Activated CD4-positive, alpha-beta T cell treated with anti-CD3 and anti-CD28 coated beads for 1 hour (primary cell): Measurements from ENCODE around the gene PCYT1A.
A peak's percentile ranks its signal among the peaks of the same experiment; 100 is the strongest.

Source experiments
- DNase-seq: peaks from one replicate; pipeline ENCODE4 v3.0.0-alpha.2; 2020

The PCYT1A gene

DNA sequence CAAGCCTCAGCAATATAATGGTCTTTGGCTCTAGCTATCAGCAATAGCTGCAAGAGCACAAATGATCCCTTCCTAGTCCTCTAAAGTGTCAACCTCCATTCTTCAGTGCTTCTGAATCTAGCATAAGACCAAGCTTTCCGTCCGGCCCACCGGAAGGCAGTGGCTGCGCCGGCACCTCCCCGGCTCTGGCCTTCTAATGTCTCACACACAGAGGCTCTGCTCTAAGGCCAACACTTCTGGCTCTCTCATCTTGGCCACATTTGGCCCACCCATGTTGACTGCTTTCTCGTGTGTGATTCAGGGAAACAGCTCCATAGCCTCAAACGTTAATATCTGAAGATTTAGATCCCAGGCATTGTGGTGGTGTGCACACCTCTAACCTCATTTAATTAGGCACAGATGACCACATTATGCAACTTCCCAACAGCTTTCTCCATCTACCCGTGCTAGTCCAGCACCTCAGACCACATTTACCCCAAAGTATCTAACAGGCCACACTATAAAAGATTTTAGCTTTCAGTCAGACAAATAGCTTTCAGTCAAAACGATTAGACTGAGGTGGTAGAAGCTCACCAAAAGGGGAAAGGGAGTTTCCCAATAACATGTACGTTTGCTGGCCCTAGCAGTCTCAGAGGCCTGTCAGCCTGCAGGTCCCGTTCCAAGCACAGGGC is 51.9 kb downstream of the PCYT1A start:
- DNase-seq, result no peak

DNA sequence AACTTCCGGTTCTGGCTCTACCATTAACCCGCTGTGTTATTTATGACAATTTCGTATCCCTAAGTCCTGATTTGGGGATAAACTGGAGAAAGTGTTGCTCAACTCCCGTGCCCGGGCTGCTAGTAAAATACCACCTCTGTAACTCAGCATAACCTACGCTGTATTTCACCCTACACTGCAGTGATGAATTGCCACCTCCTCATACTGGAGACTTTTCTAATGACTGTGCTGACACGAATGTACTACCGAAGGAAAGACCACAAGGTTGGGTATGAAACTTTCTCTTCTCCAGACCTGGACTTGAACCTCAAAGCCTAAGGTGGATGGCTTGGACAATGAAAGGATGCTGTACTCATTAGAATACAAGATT is 54.7 kb downstream of the PCYT1A start:
- DNase-seq, result no peak

DNA sequence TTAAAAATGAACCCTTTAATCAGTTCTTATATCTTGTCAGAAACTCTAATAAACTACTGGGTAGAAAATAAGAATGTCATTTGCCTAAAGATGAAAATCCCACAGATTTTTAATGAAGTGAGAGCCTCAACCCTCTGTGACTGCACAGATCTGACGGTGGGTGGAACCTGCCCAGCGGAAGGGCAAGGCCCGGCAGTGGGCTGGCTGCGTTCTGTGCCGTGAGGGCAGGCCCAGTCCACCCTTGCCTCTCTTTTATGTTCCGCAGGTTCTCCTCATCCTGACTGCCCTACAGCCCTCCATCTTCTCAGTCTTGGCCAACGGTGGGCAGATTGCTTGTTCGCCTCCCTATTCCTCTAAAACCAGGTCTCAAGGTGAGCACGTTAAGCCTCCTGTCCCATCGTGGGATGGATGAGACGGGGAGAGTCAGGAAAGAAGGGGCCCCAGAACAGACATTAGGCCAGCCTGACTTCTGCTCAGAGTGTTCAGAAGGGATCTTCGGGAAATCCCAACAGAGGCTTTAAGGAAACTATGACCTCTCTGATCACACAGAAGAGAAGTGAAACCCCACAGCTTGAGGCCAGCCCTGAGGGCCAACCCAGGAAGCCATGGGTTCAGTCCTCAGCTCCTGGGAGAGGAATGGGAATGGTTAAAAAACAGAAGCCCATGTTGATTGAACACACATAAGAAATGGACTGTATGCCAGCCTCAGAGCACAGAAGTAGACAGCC is 55.2 kb downstream of the PCYT1A start:
- DNase-seq, result no peak

DNA sequence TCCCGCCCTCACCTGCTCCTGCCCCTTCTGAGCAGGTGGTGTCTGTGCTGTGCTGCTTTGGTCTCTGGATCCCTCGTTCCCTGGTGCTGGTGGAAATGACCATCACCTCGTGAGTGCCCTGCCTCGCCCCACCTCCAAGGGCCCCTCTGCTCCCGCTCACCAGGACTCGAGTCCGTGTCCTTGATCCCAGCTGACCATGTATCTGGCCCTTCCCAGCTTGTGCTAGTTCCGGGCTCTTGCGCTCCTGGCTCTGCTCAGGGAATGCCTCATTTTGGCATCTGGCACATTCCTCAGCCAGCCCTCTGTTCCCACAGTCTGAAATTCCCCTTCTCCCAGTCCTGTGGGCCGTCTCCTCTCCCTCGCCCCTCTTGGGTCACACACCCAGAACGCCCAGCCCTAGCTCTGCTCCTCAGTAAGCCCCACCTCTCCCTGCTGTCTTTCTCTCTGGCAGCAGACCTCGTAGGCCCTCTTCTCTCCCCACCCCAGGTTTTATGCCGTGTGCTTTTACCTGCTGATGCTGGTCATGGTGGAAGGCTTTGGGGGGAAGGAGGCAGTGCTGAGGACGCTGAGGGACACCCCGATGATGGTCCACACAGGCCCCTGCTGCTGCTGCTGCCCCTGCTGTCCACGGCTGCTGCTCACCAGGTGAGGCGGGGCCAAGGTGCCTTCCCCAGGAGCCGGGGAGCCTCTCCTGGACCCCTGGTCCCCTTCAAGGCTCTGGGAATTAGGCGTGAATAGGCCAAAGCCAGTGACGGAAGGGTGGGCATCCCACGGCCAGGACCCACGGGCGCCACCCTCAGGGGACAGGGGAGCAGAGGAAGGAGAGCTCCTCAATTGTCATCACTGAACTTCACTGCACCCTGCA is 59.7 kb downstream of the PCYT1A start:
- DNase-seq, result no peak

DNA sequence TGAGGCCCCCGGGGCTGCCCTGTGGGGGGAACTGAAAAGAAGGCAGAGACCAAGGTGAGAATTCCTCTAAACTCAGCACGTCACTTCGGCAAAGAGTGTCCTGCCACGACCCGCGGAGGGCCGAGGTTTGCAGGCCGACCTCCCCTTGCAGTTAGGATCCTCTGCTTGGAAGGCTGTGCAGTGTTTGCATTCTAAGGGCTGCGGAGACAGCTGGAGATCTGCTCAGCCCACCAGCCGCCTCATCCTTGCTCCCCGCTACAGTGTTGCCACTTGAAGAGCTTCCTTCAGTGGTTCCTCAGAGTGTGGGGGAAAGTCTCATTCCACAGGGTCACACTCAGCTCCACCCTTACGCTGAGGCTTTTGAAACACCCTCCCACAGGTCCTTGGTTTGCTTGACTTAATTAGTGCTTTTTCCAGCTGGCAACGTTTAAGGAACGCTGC is 60.4 kb downstream of the PCYT1A start:
- DNase-seq, result no peak

DNA sequence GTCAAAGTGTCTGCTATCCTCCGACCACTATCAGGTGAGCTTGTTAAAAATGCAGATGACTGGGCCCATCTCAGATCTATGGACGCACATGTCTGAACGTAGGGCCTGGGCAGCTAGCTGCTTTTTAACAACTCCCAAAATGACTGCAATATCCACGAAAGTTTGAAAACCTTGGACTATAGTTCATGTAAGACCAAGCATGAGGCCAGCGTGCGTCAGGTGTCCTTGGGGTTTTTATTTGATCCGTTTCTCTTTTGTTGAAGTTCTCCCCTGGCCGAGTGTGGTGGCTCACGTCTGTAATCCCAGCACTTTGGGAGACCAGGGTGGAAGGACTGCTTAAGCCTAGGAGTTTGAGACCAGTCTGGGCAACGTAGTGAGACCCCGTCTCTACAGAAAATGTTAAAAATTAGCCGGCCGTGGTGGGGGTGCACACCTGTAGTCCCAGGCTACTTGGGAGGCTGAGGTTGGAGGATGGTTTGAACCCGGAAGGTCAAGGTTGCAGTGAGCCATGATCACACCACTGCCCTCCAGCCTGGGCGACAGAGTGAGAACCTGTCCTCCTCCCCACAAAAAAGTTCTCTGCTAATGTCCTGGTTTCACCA is 61.7 kb downstream of the PCYT1A start:
- DNase-seq, result no peak

DNA sequence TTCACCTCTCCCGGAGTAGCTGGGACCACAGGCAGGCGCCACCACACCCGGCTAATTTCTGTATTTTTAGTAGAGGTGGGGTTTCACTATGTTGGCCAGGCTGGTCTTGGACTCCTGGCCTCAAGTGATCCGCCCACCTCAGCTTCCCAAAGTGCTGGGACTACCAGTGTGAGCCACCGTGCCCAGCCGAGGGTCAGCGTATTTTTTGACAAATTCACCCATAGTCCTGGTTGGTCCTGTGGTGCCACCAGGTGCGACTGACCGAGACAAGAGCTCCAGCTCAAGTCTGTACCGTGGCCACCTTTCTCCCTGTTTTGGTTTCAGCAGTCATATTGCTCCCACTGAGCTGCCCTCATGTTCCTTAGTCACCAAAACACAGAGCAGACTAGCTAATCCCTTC is 62.4 kb downstream of the PCYT1A start:
- no peak for DNase-seq

DNA sequence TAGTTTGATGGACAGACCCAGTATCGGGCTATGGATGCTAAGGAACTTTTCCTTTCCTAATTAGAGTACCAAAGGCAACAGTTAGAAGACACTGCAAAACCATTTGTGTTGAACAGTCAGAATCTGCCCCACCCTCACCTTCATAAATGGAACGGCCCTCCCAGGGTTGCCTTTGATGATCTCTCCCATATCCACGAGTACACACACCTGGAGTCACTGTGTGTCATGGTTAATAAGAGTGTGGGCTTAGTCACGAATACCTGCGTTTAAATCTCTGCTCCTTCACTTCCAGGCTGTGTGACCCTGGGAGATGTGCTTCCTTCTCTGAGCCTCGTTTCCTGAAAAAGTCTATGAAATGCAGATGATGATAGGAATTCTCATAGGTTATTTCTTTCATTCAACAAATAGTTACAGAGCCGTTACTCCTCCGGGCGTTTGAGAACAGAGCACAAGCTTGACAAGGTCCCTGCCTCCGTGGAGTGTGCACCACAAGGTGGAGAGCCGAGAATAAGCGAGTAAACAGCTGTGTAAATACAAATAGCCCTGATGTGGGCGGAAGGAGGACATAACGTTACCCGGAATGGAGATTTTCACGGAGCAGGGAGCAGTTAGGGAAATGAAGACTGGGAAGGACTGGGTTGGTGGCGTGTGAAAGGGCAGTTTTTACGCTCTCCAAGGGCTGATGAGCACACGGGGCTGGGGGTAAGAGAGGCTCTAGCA is 64.5 kb downstream of the PCYT1A start:
- DNase-seq, result no peak

DNA sequence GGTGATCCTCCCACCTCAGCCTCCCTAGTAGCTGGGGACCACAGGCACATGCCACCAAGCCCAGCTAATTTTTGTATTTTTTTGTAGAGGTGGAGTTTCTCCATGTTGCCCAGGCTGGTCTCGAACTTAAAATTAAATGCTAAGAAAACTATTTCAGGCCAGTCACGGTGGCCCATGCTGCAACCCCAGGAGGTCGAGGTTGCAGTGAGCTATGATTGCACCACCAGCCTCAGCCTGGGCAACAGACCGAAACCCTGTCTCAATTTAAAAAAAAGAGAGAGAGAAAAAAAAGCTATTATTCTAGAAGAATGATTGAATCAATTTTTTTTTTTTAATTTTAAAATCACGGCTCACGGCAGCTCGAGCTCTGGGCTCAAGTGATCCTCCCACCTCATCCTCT is 66.5 kb downstream of the PCYT1A start:
- no peak for DNase-seq

DNA sequence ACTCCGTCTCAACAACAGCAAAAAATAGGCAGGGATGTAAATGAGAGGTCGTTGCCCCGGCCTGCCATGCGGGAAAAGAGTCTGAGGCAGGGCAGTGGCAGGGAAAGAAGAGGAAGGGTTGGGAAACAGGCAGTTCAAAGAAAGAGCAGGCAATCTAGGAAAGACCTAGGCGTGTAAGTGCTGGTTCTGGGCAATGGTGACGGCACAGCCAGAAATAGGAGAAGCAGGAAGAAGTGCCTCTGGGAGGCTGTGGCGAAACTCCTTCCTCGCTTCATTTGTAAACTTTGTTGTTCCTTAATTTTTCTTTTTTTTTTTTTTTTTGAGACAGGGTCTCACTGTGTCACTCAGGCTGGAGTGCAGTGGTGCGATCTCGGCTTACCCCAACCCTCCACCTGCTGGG is 66.9 kb downstream of the PCYT1A start:
- no peak for DNase-seq

DNA sequence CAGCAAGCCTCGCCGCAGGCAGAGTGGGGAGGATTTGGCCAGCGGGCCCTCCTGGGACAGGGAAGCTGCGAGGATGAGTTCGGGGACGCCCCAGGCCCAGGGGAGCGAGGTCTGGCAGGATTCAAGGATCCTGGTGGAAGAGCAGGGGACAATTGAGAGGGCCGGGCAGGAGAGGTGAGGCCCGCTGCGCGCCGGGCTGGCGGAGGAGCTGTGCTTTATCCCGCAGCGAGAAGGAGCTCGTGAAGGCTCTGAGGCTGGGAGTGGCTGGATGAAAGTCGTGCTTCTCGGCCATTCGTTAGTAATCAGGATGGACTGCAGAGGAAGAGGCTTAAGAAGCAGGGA is 67.6 kb downstream of the PCYT1A start:
- no peak for DNase-seq

DNA sequence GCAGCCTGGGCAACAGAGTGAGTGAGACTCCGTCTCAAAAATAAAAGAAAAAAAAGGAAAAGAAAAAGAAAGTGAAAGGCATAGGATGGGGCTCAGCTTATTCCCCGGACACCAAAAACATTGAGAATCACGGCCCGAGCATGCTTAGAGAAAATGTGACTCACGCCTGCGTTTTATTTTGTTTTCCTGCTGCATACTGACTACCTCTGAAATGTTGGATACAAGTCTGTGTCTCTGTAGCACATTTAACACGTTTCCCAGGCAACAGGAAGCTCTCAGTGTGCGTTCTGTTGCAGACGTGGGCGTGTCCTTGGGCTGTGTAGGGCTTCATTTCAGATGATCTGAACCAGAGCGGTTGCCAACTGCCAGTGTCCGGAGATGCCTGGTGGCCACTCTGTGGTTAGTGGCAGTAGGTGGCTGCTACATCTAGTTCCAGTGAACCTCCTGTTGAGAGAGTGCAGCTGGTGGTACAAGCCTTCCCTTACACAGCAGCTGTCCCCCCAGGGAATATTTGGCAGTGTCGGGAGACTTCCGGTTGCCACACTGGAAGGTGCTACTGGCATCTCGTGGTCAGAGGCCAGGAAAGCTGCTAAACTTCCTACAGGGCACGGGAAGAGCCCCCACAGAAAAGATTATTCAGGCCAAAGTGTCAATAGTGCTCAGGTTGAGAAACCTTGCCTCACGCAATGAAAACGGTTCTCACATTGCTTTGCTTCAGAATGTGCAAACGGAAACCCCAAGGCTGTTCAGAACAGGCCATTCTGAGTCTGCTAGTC is 68.1 kb downstream of the PCYT1A start:
- peak; percentile 54 for DNase-seq

DNA sequence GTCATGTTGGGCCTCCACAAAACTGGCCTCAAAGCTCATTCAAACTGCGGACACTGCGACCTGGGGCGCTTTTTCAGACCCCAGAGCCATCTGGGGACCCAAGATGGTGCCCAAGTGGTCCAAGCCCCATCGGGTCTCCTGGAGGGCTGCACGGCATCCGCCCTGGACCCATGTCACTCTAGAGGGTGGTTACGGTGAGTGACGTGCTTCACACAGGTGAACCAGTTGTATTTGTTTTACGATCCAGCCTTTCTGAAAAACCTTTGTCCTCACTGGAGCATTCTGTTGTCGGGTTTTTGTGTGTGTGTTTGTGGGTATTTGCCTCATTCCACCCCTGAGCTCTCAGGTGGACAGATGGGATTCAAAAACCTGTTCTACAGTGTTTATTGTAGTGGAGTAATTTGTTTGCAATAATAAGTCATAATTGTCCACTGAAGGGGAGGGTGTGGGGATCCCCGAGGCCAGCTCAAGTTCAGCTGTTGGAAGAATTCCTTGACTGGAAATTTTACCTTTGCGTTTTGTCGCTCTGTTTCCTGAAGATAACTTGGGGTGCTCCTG is 69.3 kb downstream of the PCYT1A start:
- DNase-seq, result no peak

DNA sequence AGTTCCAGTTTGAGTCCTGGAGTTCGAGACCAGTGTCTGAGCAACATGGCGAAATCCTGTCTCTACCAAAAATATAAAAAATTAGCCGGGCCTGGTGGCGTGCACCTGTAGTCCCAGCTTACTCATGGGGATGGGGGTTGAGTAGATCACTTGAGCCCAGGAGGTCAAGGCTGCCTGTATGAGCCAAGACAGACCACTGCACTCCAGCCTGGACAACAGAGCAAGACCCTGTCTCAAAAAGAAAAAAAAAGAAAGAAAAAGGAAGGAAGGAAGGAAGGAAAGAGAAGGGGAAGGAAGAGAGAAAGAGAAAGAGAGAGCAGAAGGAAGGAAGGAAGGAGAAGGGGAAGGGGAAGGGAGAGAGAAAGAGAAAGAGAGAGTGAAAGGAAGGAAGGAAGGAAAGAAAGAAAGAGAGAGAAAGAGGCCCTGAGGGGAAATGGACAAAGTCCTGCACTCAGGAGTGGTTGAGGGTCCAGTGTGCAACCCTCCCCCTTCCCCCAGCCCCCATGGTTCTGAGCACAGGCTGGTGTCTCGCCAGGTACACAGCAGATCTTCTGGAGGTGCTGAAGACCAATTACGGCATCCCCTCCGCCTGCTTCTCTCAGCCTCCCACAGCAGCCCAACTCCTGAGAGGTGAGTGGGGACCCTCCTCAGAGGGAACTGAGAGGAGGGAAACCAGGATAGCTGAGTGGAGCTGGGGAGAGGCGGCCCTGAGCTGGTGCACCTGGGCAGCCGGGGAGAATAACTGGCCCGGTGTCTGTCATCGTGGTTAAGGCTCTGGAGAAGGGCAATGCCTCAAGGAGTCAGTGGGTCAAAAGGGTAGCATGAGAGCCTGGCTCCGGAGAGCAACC is 70.0 kb downstream of the PCYT1A start:
- DNase-seq, result no peak

DNA sequence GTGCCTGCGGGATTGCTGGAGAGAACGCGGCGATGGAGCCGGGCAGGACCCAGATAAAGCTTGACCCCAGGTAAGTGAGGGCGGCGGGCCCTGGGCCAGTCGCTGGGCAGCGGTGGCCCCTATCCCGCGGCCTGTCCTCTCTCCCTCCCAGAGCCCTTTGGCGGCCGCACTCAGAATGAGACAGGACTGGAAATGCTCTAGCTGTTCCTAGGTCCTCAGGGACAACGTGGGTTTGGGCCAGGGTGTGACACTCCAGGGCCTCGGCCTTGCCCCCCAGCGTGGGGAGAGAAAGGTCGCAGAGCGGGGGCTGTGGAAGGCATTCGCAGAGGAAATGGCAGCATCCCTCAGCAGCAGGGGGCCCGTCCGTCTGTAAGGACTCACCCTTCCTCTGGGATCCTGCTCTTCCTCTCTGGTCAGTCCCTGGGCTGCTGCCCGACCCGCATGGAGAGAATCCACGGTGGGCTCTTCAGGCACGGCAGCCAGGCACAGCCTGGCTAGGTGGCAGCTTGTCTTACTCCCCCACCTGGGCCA is 70.8 kb downstream of the PCYT1A start:
- DNase-seq, result no peak

DNA sequence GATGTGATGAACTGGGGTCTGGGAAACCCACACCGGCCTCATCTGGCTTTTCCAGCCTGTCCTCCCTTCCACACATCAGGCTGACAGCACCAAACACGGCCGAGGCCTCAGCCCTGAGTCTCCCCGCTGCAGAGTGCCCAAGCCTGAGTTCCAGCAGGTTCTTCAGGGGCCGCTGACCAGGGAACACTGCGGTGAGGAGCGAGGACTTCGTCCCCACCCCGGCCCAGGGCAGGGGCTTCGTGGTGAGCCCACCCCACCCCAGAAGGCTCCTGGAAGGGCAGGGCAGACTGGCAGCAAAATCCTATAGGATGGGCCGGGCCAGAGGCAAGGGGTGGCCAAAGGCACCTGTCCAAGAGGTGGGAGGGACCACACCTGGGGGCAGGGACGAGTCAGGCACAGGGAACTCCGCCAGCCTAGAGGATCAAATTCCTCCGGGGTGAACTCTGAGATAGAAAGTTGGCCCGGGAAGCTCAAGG is 71.4 kb downstream of the PCYT1A start, which contains the start of gene SLC51A:
TSS of gene SLC51A (plus strand) at position 446 of the 476 bp plus-strand sequence. CDS start 179 bp downstream, outside the sequence.
- no peak for DNase-seq

DNA sequence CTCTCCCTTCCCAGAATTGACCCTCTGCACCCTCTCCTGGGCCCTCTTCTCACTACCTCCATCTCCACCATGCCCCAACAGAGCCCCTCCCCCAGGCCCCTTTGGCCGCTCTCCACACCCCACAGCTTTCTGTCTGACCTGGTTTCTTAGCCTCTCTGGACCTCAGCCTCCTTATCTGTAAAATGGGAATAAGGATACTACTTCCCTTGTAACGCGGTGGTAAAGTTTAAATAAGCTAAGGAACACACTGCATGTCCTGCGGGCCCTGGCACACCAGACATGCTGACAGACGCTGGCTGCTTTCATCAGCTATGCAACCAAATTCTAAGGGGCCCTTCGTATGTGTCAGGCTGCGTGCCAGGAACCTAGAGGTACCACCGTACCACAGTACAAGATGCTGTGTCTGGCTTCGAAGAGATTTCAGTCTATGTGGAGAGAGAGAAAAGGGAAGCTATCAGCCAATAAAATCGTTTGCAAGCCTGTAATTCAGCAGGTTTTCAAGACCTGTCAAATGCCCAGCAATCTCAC is 72.0 kb downstream of the PCYT1A start:
- no peak for DNase-seq

DNA sequence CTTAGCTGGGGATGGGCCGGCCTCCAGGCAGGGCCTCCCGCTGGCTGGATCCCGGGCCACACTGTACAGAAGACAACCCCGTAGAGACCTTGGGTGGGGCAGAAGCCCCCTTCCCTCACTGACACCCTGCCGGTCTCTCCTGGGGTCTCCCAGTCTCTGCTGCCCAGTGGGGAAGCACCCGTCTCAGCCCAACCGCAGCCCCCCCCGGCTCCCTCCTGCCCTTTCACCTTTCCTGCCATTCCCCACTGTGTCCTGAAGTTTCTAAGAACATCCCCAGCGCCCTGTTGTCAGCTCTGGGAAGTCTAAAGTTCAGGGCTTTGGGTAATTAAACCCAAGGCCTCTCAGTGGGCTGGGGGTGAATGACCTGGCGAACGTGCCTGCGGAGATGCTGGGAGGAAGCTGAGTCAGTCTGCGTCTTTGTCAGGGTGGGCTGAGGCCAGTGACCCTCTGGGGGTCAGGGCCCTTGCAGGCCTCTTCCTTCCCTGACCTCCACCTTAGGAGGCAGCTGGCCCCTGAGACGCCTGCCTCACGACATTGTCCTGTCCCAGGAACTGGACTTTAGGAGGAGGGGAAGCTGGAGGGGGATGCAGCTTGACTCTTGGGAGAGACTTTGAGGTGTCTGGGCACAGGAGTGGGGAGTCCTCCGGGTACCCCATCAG is 72.6 kb downstream of the PCYT1A start:
- DNase-seq, result no peak
